K562 (cell line): ENCODE data around the gene TRIM65. TPM values are rescaled to one million over a fixed set of nuclear protein-coding genes. Genes with fewer than 3 reads are reported as not detected.

ENCODE experiments used
- ATAC-seq: fragments of 200-7000 bp; cut with Tn5 transposase; 3 replicates; pipeline ENCODE4 v1.9.1; 2020; ENCODE audit warnings: moderate library complexity
- BruUV-seq: library from RNA; stranded (reverse); fragments of 400-500 nt; replicated peaks from 2 replicates; lab custom pipeline; 2021; lab: Mats Ljungman, UMichigan
- CTCF ChIA-PET: fragments of 300-600 bp; formaldehyde crosslinking; extraction: SDS; loops from one replicate; lab custom pipeline; 2021; ENCODE audit warnings: low intra/inter-chr PET ratio; lab: Yijun Ruan, JAX
- POLR2A ChIA-PET: fragments of 300-600, 350-650 bp; sonication (Branson Sonifier 250); formaldehyde crosslinking; extraction: SDS; loops from one replicate; lab custom pipeline; 2021; ENCODE audit warnings: antibody characterized with exemption, inconsistent platforms; lab: Yijun Ruan, JAX
- DNase-seq, 4 experiments: peaks; one replicate each; pipeline versions ENCODE4 v3.0.0 to v3.0.0-alpha.2; 2011 to 2018; ENCODE audit warnings: low spot score in 3 of 4, mixed read lengths in 3 of 4; ENCODE audit errors: extremely low read depth in 1 of 4
- FAIRE-seq: peaks from 2 replicates; lab custom pipeline; 2011; peaks lifted over from hg19 to GRCh38; lab: Jason Lieb, UNC
- H2AFZ ChIP-seq: 2 replicates; pipeline ENCODE4 v1.6.0; 2011; ENCODE audit warnings: low read depth, low read length, control low read depth, inconsistent platforms
- H3K27ac ChIP-seq: fragments of 200-600 bp; 3 replicates; pipeline ENCODE4 v1.8.0; 2011; ENCODE audit warnings: low read depth, mild to moderate bottlenecking, control low read depth, inconsistent platforms, low read length, moderate library complexity, mixed read lengths; ENCODE audit errors: extremely low read depth
- H3K27me3 ChIP-seq, 2 experiments: fragments of 300-600 bp in 1 of 2; 2 replicates in 1 of 2; 3 replicates in 1 of 2; pipeline versions ENCODE4 v1.6.0 to v1.8.0; 2011; ENCODE audit warnings: inconsistent platforms in 2 of 2, low read length in 2 of 2, mild to moderate bottlenecking in 1 of 2, mixed read lengths in 1 of 2, moderate library complexity in 1 of 2; ENCODE audit not compliant: control insufficient read depth in 2 of 2, insufficient read depth in 2 of 2
- H3K36me3 ChIP-seq: fragments of 300-600 bp; 3 replicates; pipeline ENCODE4 v1.8.0; 2011; ENCODE audit warnings: mild to moderate bottlenecking, low read length, inconsistent platforms; ENCODE audit not compliant: control insufficient read depth, insufficient read depth
- H3K4me1 ChIP-seq, 2 experiments: fragments of 200-600 bp in 1 of 2; replicated peaks in 1 of 2; 2 replicates in 1 of 2; 3 replicates in 1 of 2; pipeline versions ENCODE4 v1.5.1 to v1.8.0; 2011; ENCODE audit warnings: inconsistent platforms in 2 of 2, low read length in 2 of 2, mild to moderate bottlenecking in 1 of 2, mixed read lengths in 1 of 2, moderate library complexity in 1 of 2; ENCODE audit not compliant: control insufficient read depth in 2 of 2, insufficient read depth in 2 of 2
- H3K4me2 ChIP-seq: 2 replicates; pipeline ENCODE4 v1.6.1; 2011; ENCODE audit warnings: low read length, control low read depth, inconsistent platforms, mixed read lengths; ENCODE audit not compliant: insufficient read depth
- H3K4me3 ChIP-seq: fragments of 200-600 bp; sonication (generic), shearing (Covaris generic); 2 replicates; pipeline ENCODE4 v1.5.1; 2016; ENCODE audit warnings: control low read depth, inconsistent platforms
- H3K79me2 ChIP-seq: fragments of 200-600 bp; 3 replicates; pipeline ENCODE4 v1.8.0; 2011; ENCODE audit warnings: low read length, inconsistent platforms; ENCODE audit not compliant: control insufficient read depth, insufficient read depth
- H3K9ac ChIP-seq, 2 experiments: 2 replicates each; pipeline versions ENCODE4 v1.6.0 to v1.6.1; 2011; ENCODE audit warnings: low read depth in 2 of 2, low read length in 2 of 2, control low read depth in 1 of 2, inconsistent platforms in 1 of 2, mild to moderate bottlenecking in 1 of 2, mixed read lengths in 1 of 2; ENCODE audit not compliant: insufficient read depth in 1 of 2
- H3K9me1 ChIP-seq: one replicate; pipeline ENCODE4 v1.6.0; 2011; ENCODE audit warnings: inconsistent platforms, mild to moderate bottlenecking, low read length, moderate library complexity; ENCODE audit not compliant: control insufficient read depth, insufficient read depth
- H3K9me3 ChIP-seq: replicated peaks from 2 replicates; pipeline ENCODE4 v1.5.1; 2011; ENCODE audit warnings: low read depth, low read length, inconsistent platforms; ENCODE audit not compliant: control insufficient read depth, insufficient read depth
- H4K20me1 ChIP-seq: replicated peaks from 2 replicates; pipeline ENCODE4 v1.6.1; 2011; ENCODE audit warnings: low read length, inconsistent platforms, mixed read lengths; ENCODE audit not compliant: control insufficient read depth, insufficient read depth
- CEBPB ChIP-seq: fragments of 450-650 bp; IDR thresholded peaks from 2 replicates; pipeline ENCODE4 v1.6.1; 2016; ENCODE audit warnings: missing genetic modification characterization, missing compliant biosample characterization
- COPS2 ChIP-seq: fragments of 450-650 bp; conservative IDR thresholded peaks from 2 replicates; pipeline ENCODE4 v1.6.1; 2016; ENCODE audit warnings: mild to moderate bottlenecking, moderate library complexity
- CXXC5 ChIP-seq: fragments of 250-450 bp; sonication (Bioruptor Pico); IDR thresholded peaks from 2 replicates; pipeline ENCODE4 v1.8.0; 2022; ENCODE audit warnings: inconsistent platforms, mild to moderate bottlenecking, moderate library complexity
- DPF2 ChIP-seq: fragments of 450-650 bp; IDR thresholded peaks from 2 replicates; pipeline ENCODE4 v1.6.1; 2016
- ESRRB ChIP-seq: fragments of 250-450 bp; sonication (Bioruptor Pico); IDR thresholded peaks from 2 replicates; pipeline ENCODE4 v1.5.0; 2020; ENCODE audit warnings: mild to moderate bottlenecking, moderate library complexity, borderline replicate concordance
- FOXP1 ChIP-seq: sonication (generic); formaldehyde crosslinking; IDR thresholded peaks from 2 replicates; pipeline ENCODE4 v1.8.0; 2022; ENCODE audit warnings: mild to moderate bottlenecking, missing genetic modification reagents
- KAT8 ChIP-seq: fragments of 450-650 bp; IDR thresholded peaks from 2 replicates; pipeline ENCODE4 v1.6.1; 2016; ENCODE audit warnings: low read depth, mild to moderate bottlenecking
- KDM5B ChIP-seq: fragments of 200-600 bp; sonication (generic); IDR thresholded peaks from 2 replicates; pipeline ENCODE4 v1.6.1; 2012; ENCODE audit warnings: low read depth, mild to moderate bottlenecking, moderate library complexity, low read length, control low read depth, inconsistent platforms; ENCODE audit not compliant: insufficient replicate concordance
- RBFOX2 ChIP-seq: fragments of 200-400 bp; formaldehyde crosslinking; IDR thresholded peaks from 2 replicates; pipeline ENCODE4 v1.6.1; 2017; ENCODE audit warnings: low read depth, mild to moderate bottlenecking, low read length, moderate library complexity
- SIN3A ChIP-seq, 2 experiments: fragments of 150-350 bp in 1 of 2; IDR thresholded peaks; 2 replicates each; pipeline ENCODE4 v1.6.1; 2011 to 2016; ENCODE audit warnings: borderline replicate concordance in 2 of 2, low read depth in 2 of 2, low read length in 2 of 2, mild to moderate bottlenecking in 2 of 2, moderate library complexity in 2 of 2; ENCODE audit not compliant: control insufficient read depth in 1 of 2
- SRSF7 ChIP-seq: fragments of 200-400 bp; formaldehyde crosslinking; optimal IDR thresholded peaks from 2 replicates; pipeline ENCODE3; 2017; ENCODE audit warnings: mild to moderate bottlenecking, low read depth, low read length
- SUPT5H ChIP-seq: fragments of 450-650 bp; IDR thresholded peaks from 2 replicates; pipeline ENCODE4 v1.6.1; 2016
- WGBS: fragments of 100-300 bp; shearing (Covaris generic); methylation state at CpG from one replicate; pipeline ENCODE4 v1.1.6; 2016; ENCODE audit warnings: low coverage, mixed read lengths; ENCODE audit not compliant: insufficient coverage; ENCODE audit errors: missing lambda C conversion rate; 5-methylcytosine and 5-hydroxymethylcytosine counted together
- in situ Hi-C: fragments of 300-500 bp; cut with MboI; formaldehyde crosslinking; loops from 4 replicates; pipeline ENCODE4 v1.15.0; 2018; ENCODE audit warnings: inconsistent platforms, mixed read lengths
- intact Hi-C: fragments of 100-400 bp; cut with micrococcal nuclease; formaldehyde crosslinking; loops from 2 replicates; pipeline ENCODE4 v1.14.2; 2022
- polyA plus RNA-seq, 8 experiments: library from polyadenylated mRNA; depleted of rRNA in 4 of 8; stranded (reverse) in 5 of 8; unstranded in 3 of 8; fragments of >200 nt; fragmentation: Nextera tagmentation in 2 of 8; fragmentation: Illumina TruSeq in 1 of 8; extraction: Ambion mirVana in 2 of 8; extraction: Trizol in 1 of 8; gene quantifications; 2 replicates each; pipeline versions ENCODE4 v1.2.1 to v1.2.3, GENCODE V29; 2011 to 2014; ENCODE audit warnings: inconsistent platforms in 1 of 8, missing spikeins in 1 of 8
- total RNA-seq, 7 experiments: library from RNA; depleted of rRNA in 6 of 7; stranded (reverse); fragments of >200 nt in 6 of 7; fragmentation: Illumina TruSeq in 2 of 7; extraction: Trizol in 2 of 7; gene quantifications; 2 replicates each; pipeline versions ENCODE4 v1.2.1 to v1.2.3, GENCODE V29; 2011 to 2021; ENCODE audit warnings: low replicate concordance in 1 of 7
- TF ChIP-seq, protein P1 (sequence below): fragments of 250-450 bp; sonication (Bioruptor Pico); IDR thresholded peaks from 2 replicates; pipeline ENCODE4 v1.5.0; 2021
- TF ChIP-seq, protein P2 (sequence below): fragments of 250-450 bp; sonication (Bioruptor Pico); IDR thresholded peaks from 2 replicates; pipeline ENCODE4 v1.4.0; 2020; ENCODE audit warnings: mild to moderate bottlenecking
- TF ChIP-seq, protein P3 (sequence below), 2 experiments: fragments of 450-650 bp; conservative IDR thresholded peaks; 2 replicates each; pipeline ENCODE4 v1.6.1; 2017; ENCODE audit warnings: mild to moderate bottlenecking in 2 of 2, moderate library complexity in 2 of 2

The TRIM65 gene
- total and polyA plus RNA-seq, 9 of the 15 experiments (the other 6 are each of a cell fraction or from before 2014, with no cell fraction given), result 2.8 to 45.7 (median 22.9) TPM

GRCh38 chr17:75850928-75851692, 45.6 kb downstream of the TRIM65 start (continued):
- TF ChIP-seq FOXP1 (CRISPR knock-in tag), result no peak
- TF ChIP-seq, protein P1, sequence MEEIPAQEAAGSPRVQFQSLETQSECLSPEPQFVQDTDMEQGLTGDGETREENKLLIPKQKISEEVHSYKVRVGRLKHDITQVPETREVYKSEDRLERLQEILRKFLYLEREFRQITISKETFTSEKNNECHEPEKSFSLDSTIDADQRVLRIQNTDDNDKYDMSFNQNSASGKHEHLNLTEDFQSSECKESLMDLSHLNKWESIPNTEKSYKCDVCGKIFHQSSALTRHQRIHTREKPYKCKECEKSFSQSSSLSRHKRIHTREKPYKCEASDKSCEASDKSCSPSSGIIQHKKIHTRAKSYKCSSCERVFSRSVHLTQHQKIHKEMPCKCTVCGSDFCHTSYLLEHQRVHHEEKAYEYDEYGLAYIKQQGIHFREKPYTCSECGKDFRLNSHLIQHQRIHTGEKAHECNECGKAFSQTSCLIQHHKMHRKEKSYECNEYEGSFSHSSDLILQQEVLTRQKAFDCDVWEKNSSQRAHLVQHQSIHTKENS (CRISPR knock-in tag), result no peak
- no peak for TF ChIP-seq SIN3A (IDR thresholded peaks at IDR 0.05; ENCODE audit: borderline replicate concordance in 2 of 2, control insufficient read depth in 1 of 2, low read depth in 2 of 2, low read length in 2 of 2)

DNA sequence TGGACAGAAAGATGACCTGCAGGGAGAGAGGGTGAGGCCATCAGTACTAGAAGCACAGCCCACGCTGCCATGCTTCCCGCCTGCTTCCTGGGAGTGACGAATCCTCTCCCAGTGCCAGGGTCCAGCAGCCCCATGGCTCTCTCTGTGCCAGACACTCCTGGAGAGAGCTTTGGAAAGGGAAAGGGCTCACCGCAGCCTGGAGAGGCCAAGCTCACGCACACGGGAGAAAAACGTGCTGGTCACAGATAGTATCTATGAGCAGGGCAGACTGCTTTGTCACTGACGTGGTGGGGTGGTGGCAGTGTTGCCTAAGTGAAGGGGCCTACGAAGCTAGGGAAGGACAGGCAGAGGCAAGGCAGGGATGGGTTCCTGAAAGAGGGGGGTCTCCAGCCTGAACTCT, 47.0 kb downstream of the TRIM65 start:
- intact Hi-C loops, result loop anchor here (5.0 kb wide), 2 partner anchors 72 to 87 kb away; a partner anchor contains a TSS
- H3K79me2 ChIP-seq, result peaks cover 34% of the 10 kb centered on the region
- peaks cover 39 to 63% of the 10 kb centered on the region in 2 experiments for H3K4me1 ChIP-seq
- TF ChIP-seq SUPT5H, result 0 out of 2 replicates have a peak, but pooled peaks have one; percentile 39
- TF ChIP-seq SRSF7, result no peak
- TF ChIP-seq RBFOX2, result peak; percentile 34; the same call in 1 of the 2 replicates
- no peak for TF ChIP-seq KAT8
- 0 out of 2 replicates have a peak, but pooled peaks have one; percentile 51 for TF ChIP-seq DPF2
- TF ChIP-seq, protein P2, sequence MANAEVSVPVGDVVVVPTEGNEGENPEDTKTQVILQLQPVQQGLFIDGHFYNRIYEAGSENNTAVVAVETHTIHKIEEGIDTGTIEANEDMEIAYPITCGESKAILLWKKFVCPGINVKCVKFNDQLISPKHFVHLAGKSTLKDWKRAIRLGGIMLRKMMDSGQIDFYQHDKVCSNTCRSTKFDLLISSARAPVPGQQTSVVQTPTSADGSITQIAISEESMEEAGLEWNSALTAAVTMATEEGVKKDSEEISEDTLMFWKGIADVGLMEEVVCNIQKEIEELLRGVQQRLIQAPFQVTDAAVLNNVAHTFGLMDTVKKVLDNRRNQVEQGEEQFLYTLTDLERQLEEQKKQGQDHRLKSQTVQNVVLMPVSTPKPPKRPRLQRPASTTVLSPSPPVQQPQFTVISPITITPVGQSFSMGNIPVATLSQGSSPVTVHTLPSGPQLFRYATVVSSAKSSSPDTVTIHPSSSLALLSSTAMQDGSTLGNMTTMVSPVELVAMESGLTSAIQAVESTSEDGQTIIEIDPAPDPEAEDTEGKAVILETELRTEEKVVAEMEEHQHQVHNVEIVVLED (CRISPR knock-in tag), result peak; percentile 23; the same call in 1 of the 2 replicates
- TF ChIP-seq CEBPB (tag), result peak; percentile 54
- no peak for TF ChIP-seq KDM5B
- TF ChIP-seq, protein P3, sequence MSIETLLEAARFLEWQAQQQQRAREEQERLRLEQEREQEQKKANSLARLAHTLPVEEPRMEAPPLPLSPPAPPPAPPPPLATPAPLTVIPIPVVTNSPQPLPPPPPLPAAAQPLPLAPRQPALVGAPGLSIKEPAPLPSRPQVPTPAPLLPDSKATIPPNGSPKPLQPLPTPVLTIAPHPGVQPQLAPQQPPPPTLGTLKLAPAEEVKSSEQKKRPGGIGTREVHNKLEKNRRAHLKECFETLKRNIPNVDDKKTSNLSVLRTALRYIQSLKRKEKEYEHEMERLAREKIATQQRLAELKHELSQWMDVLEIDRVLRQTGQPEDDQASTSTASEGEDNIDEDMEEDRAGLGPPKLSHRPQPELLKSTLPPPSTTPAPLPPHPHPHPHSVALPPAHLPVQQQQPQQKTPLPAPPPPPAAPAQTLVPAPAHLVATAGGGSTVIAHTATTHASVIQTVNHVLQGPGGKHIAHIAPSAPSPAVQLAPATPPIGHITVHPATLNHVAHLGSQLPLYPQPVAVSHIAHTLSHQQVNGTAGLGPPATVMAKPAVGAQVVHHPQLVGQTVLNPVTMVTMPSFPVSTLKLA (conservative IDR thresholded peaks at IDR 0.05), result peak; percentile 55 to 70
- TF ChIP-seq COPS2, result no peak
- TF ChIP-seq CXXC5 (CRISPR knock-in tag), result peak; percentile 64
- TF ChIP-seq ESRRB, result no peak

More for the DNA sequence above, 47.0 kb downstream of the TRIM65 start:
- H3K27ac ChIP-seq, result peak overlapping the region; percentile 46
- H3K27me3 ChIP-seq, result no peaks in the 10 kb centered on the region
- H2AFZ ChIP-seq, result no peak overlapping the region; the same call in 1 of the 2 replicates
- no peak overlapping the region for H3K4me3 ChIP-seq
- peak; percentile 59 for FAIRE-seq
- H3K9me3 ChIP-seq, result no peaks in the 10 kb centered on the region
- H3K4me2 ChIP-seq, result peak overlapping the region; percentile 60
- no peaks in the 10 kb centered on the region for H3K9me1 ChIP-seq
- ATAC-seq, result peak; percentile 22
- in situ Hi-C loops, result no loop called here
- peak overlapping the region; percentile 29 to 87 for H3K9ac ChIP-seq
- no TSS peak for BruUV-seq
- no peaks in the 10 kb centered on the region for H4K20me1 ChIP-seq
- POLR2A ChIA-PET, result interaction anchor here (0.6 to 8.5 kb wide), 5 partner anchors 9 to 150 kb away, joined by 3 to 145 read pairs (median 5); a partner anchor contains a TSS
- DNase-seq, result peak; percentile 49 to 72 (median 56)
- CTCF ChIA-PET, result no interaction called here
- peaks cover 57% of the 10 kb centered on the region for H3K36me3 ChIP-seq
- WGBS, result 27% methylated on average over 9 of the region's 9 CpGs
